ENCODE data around the gene ZBTB16.

GRCh38 chr11:114031967-114032320 lies 27.6 kb upstream of the ZBTB16 start:
- TF ChIP-seq CTCF (IDR thresholded peaks at IDR 0.05) (no peak), POLR2A (IDR thresholded peaks at IDR 0.05) (no peak)

All from adrenal gland (tissue), 5 donors.